ENCODE data around the gene TAX1BP1. TPM values are rescaled to one million over a fixed set of nuclear protein-coding genes. Genes with fewer than 3 reads are reported as not detected.

Gene TAX1BP1
- total RNA-seq, 1 donor from 2014 or later, result 165 TPM

Other genes starting within 250 kb of the TAX1BP1 start
- 87.5 and 129 TPM in 2 replicates for gene HIBADH, start 77.3 kb upstream of the TAX1BP1 start, total RNA-seq

Measured in renal cortical epithelial cell (primary cell).